Activated naive CD8-positive, alpha-beta T cell (primary cell): ENCODE measurements around the gene KRTAP5-9.
"Not testable (repeated sequence)": the region's sequence is repeated elsewhere in the genome, so short reads cannot be mapped to it uniquely, and the experiment has no call there.

Experiments used
- H3K27ac Mint-ChIP-seq: one replicate; pipeline ENCODE4 v1.8.0; 2021; ENCODE audit warnings: mixed read lengths
- H3K27me3 Mint-ChIP-seq: one replicate; pipeline ENCODE4 v1.8.0; 2021; ENCODE audit warnings: mixed read lengths
- H3K36me3 Mint-ChIP-seq: one replicate; pipeline ENCODE4 v1.8.0; 2021; ENCODE audit warnings: mixed read lengths
- H3K4me1 Mint-ChIP-seq: one replicate; pipeline ENCODE4 v1.8.0; 2021; ENCODE audit warnings: low read depth, mixed read lengths
- H3K4me3 Mint-ChIP-seq: one replicate; pipeline ENCODE4 v1.8.0; 2021; ENCODE audit warnings: mild to moderate bottlenecking, mixed read lengths
- H3K9me3 Mint-ChIP-seq: one replicate; pipeline ENCODE4 v1.8.0; 2021; ENCODE audit warnings: low read depth, mixed read lengths

Gene KRTAP5-9

GRCh38 chr11:71525938-71526495, 22.2 kb upstream of the KRTAP5-9 start:
- Mint-ChIP-seq H3K9me3 (peaks cover 6% of the 10 kb centered on the region), H3K27me3 (peaks cover 6% of the 10 kb centered on the region), H3K4me3 (no peak overlapping the region), H3K36me3 (peaks cover 2% of the 10 kb centered on the region), H3K4me1 (no peaks in the 10 kb centered on the region), H3K27ac (no peak overlapping the region)

GRCh38 chr11:71526796-71527575, 21.2 kb upstream of the KRTAP5-9 start, which contains the start of gene KRTAP5-7:
Gene KRTAP5-7, plus strand, starts transcription at chr11:71527267. Its CDS starts 34 bp downstream, at chr11:71527301.
- H3K27me3 Mint-ChIP-seq, H3K36me3 Mint-ChIP-seq, H3K4me3 Mint-ChIP-seq, H3K27ac Mint-ChIP-seq, H3K4me1 Mint-ChIP-seq, H3K9me3 Mint-ChIP-seq: not testable (repeated sequence)

- Mint-ChIP-seq H3K9me3 (no peaks in the 10 kb centered on the region), H3K36me3 (peaks cover 2% of the 10 kb centered on the region), H3K27me3 (peaks cover 6% of the 10 kb centered on the region), H3K27ac (no peak overlapping the region), H3K4me1 (no peaks in the 10 kb centered on the region), H3K4me3 (no peak overlapping the region)
Observed at GRCh38 chr11:71527576-71528210, 20.5 kb upstream of the KRTAP5-9 start.

GRCh38 chr11:71530602-71531001, 17.6 kb upstream of the KRTAP5-9 start:
- H3K4me1 Mint-ChIP-seq: no peaks in the 10 kb centered on the region
- H3K9me3 Mint-ChIP-seq: no peaks in the 10 kb centered on the region
- H3K27me3 Mint-ChIP-seq: peaks cover 6% of the 10 kb centered on the region
- H3K4me3 Mint-ChIP-seq: no peak overlapping the region
- H3K36me3 Mint-ChIP-seq: no peaks in the 10 kb centered on the region
- no peak overlapping the region for H3K27ac Mint-ChIP-seq

- Mint-ChIP-seq H3K36me3 (no peaks in the 10 kb centered on the region), H3K4me3 (no peak overlapping the region), H3K27me3 (peaks cover 5% of the 10 kb centered on the region), H3K27ac (no peak overlapping the region), H3K9me3 (no peaks in the 10 kb centered on the region), H3K4me1 (no peaks in the 10 kb centered on the region)
Observed at GRCh38 chr11:71532036-71532610, 16.1 kb upstream of the KRTAP5-9 start.

GRCh38 chr11:71534711-71535608, 13.3 kb upstream of the KRTAP5-9 start:
- H3K36me3 Mint-ChIP-seq, H3K4me3 Mint-ChIP-seq, H3K4me1 Mint-ChIP-seq, H3K9me3 Mint-ChIP-seq, H3K27me3 Mint-ChIP-seq, H3K27ac Mint-ChIP-seq: not testable (repeated sequence)

GRCh38 chr11:71535825-71536224, 12.4 kb upstream of the KRTAP5-9 start:
- H3K27ac Mint-ChIP-seq: no peak overlapping the region

GRCh38 chr11:71537537-71537936, 10.7 kb upstream of the KRTAP5-9 start:
- Mint-ChIP-seq H3K36me3 (peaks cover 3% of the 10 kb centered on the region), H3K27me3 (peaks cover 6% of the 10 kb centered on the region), H3K9me3 (peaks cover 8% of the 10 kb centered on the region), H3K4me3 (no peak overlapping the region), H3K4me1 (peaks cover 2% of the 10 kb centered on the region), H3K27ac (no peak overlapping the region)

More at GRCh38 chr11:71535825-71536224, 12.4 kb upstream of the KRTAP5-9 start:
- Mint-ChIP-seq H3K9me3 (peaks cover 3% of the 10 kb centered on the region), H3K4me3 (no peak overlapping the region), H3K27me3 (peaks cover 6% of the 10 kb centered on the region), H3K4me1 (peaks cover 2% of the 10 kb centered on the region), H3K36me3 (peaks cover 3% of the 10 kb centered on the region)

- not testable (repeated sequence) for H3K4me1 Mint-ChIP-seq, H3K27ac Mint-ChIP-seq, H3K4me3 Mint-ChIP-seq, H3K9me3 Mint-ChIP-seq, H3K27me3 Mint-ChIP-seq, H3K36me3 Mint-ChIP-seq
Observed at GRCh38 chr11:71537977-71538665, 10.1 kb upstream of the KRTAP5-9 start, which contains the start of gene KRTAP5-8. Gene KRTAP5-8, plus strand, starts transcription at chr11:71538025. Its CDS starts 31 bp downstream, at chr11:71538056.

- H3K27ac Mint-ChIP-seq: no peak overlapping the region
- H3K9me3 Mint-ChIP-seq: peaks cover 8% of the 10 kb centered on the region
- H3K36me3 Mint-ChIP-seq: peaks cover 3% of the 10 kb centered on the region
Observed at GRCh38 chr11:71538666-71538990, 9.6 kb upstream of the KRTAP5-9 start.

GRCh38 chr11:71539017-71539416, 9.2 kb upstream of the KRTAP5-9 start:
- Mint-ChIP-seq H3K9me3 (peaks cover 8% of the 10 kb centered on the region), H3K36me3 (peaks cover 3% of the 10 kb centered on the region), H3K27me3 (peaks cover 6% of the 10 kb centered on the region), H3K4me1 (peaks cover 11% of the 10 kb centered on the region), H3K27ac (no peak overlapping the region), H3K4me3 (no peak overlapping the region)

More at GRCh38 chr11:71538666-71538990, 9.6 kb upstream of the KRTAP5-9 start:
- H3K27me3 Mint-ChIP-seq: peaks cover 6% of the 10 kb centered on the region
- H3K4me1 Mint-ChIP-seq: peaks cover 7% of the 10 kb centered on the region
- no peak overlapping the region for H3K4me3 Mint-ChIP-seq

- H3K9me3 Mint-ChIP-seq, H3K27me3 Mint-ChIP-seq, H3K27ac Mint-ChIP-seq, H3K4me3 Mint-ChIP-seq, H3K36me3 Mint-ChIP-seq: not testable (repeated sequence)
- H3K4me1 Mint-ChIP-seq: peaks cover 18% of the 10 kb centered on the region
Observed at GRCh38 chr11:71539971-71540370, 8.2 kb upstream of the KRTAP5-9 start.

- not testable (repeated sequence) for H3K9me3 Mint-ChIP-seq, H3K36me3 Mint-ChIP-seq, H3K27ac Mint-ChIP-seq, H3K27me3 Mint-ChIP-seq, H3K4me3 Mint-ChIP-seq
- H3K4me1 Mint-ChIP-seq: peaks cover 21% of the 10 kb centered on the region
Observed at GRCh38 chr11:71540521-71541304, 7.5 kb upstream of the KRTAP5-9 start.
